Panc1 (cell line): Measurements from ENCODE around the gene EML6. TPM values are rescaled to one million over a fixed set of nuclear protein-coding genes. Genes with fewer than 3 reads are reported as not detected.

Source experiments
- ATAC-seq: fragments of 200-7000 bp; cut with Tn5 transposase; 2 replicates; pipeline ENCODE4 v1.9.1; 2020; ENCODE audit warnings: mild to moderate bottlenecking, moderate library complexity
- Bru-seq: library from RNA; stranded (reverse); fragments of 400-500 nt; gene quantifications from one replicate; lab custom pipeline; 2021; lab: Mats Ljungman, UMichigan
- BruChase-seq, 2 experiments: library from RNA; stranded (reverse); fragments of 400-500 nt; gene quantifications; one replicate each; lab custom pipeline; 2021; lab: Mats Ljungman, UMichigan
- BruUV-seq: library from RNA; stranded (reverse); fragments of 400-500 nt; replicated peaks from 2 replicates; lab custom pipeline; 2021; lab: Mats Ljungman, UMichigan
- CTCF ChIA-PET: fragments of 300-600 bp; sonication (Branson Sonifier 250); formaldehyde crosslinking; loops from one replicate; lab custom pipeline; 2022; ENCODE audit warnings: antibody characterized with exemption; lab: Charles Lee
- POLR2A ChIA-PET: fragments of 300-600 bp; sonication (Branson Sonifier 250); formaldehyde crosslinking; loops from one replicate; lab custom pipeline; 2022; ENCODE audit warnings: antibody characterized with exemption; lab: Charles Lee
- DNase-seq: peaks from one replicate; pipeline ENCODE4 v3.0.0-alpha.2; 2010; ENCODE audit warnings: low read depth, low spot score
- H3K27ac ChIP-seq: 2 replicates; pipeline ENCODE4 v1.5.1; 2011; ENCODE audit warnings: mild to moderate bottlenecking, low read length, inconsistent platforms
- H3K27me3 ChIP-seq: fragments of 200-500 bp; sonication (Bioruptor generic); 2 replicates; pipeline ENCODE4 v1.6.0; 2014; ENCODE audit warnings: low read length, inconsistent platforms; ENCODE audit not compliant: control insufficient read depth, insufficient read depth
- H3K36me3 ChIP-seq: fragments of 200-500 bp; sonication (Bioruptor generic); 2 replicates; pipeline ENCODE4 v1.5.1; 2014; ENCODE audit warnings: inconsistent platforms, mild to moderate bottlenecking, low read length, moderate library complexity; ENCODE audit not compliant: control insufficient read depth, insufficient read depth
- H3K4me1 ChIP-seq: 2 replicates; pipeline ENCODE4 v1.5.1; 2011; ENCODE audit warnings: inconsistent platforms, mild to moderate bottlenecking, low read length, moderate library complexity; ENCODE audit not compliant: control insufficient read depth, insufficient read depth
- H3K4me3 ChIP-seq, 2 experiments: 2 replicates each; pipeline ENCODE4 v1.5.1; 2011 to 2012; ENCODE audit warnings: low read depth in 2 of 2, low read length in 2 of 2, mild to moderate bottlenecking in 2 of 2, inconsistent platforms in 1 of 2, moderate library complexity in 1 of 2
- H3K9me3 ChIP-seq: fragments of 200-500 bp; sonication (Bioruptor generic); 2 replicates; pipeline ENCODE4 v1.5.1; 2014; ENCODE audit warnings: low read depth, mild to moderate bottlenecking, inconsistent platforms, low read length, moderate library complexity; ENCODE audit not compliant: control insufficient read depth, insufficient read depth
- CTCF ChIP-seq: fragments of 450-650 bp; IDR thresholded peaks from 2 replicates; pipeline ENCODE4 v1.5.1; 2017; ENCODE audit warnings: mild to moderate bottlenecking
- POLR2AphosphoS5 ChIP-seq: IDR thresholded peaks from 2 replicates; pipeline ENCODE4 v1.6.1; 2012; ENCODE audit warnings: mild to moderate bottlenecking, low read depth, low read length, moderate library complexity
- REST ChIP-seq, 2 experiments: IDR thresholded peaks; 2 replicates each; pipeline ENCODE4 v1.6.1; 2011 to 2012; ENCODE audit warnings: low read depth in 2 of 2, control low read depth in 1 of 2, low read length in 1 of 2, mild to moderate bottlenecking in 1 of 2, moderate library complexity in 1 of 2; ENCODE audit not compliant: insufficient read depth in 1 of 2
- SIN3A ChIP-seq: IDR thresholded peaks from 2 replicates; pipeline ENCODE4 v1.6.1; 2012; ENCODE audit warnings: low read depth, mild to moderate bottlenecking, low read length, moderate library complexity, borderline replicate concordance; ENCODE audit not compliant: insufficient read depth
- TCF7L2 ChIP-seq: IDR thresholded peaks from 2 replicates; pipeline ENCODE4 v1.6.1; 2011; ENCODE audit warnings: mild to moderate bottlenecking, low read depth, low read length, inconsistent platforms
- in situ Hi-C: cut with HindIII; loops from 2 replicates; pipeline ENCODE4 v1.10.0; 2016; ENCODE audit warnings: low sequenced_read_pairs, low pct_unique_long_range_greater_than_20kb
- intact Hi-C: fragments of 100-400 bp; cut with micrococcal nuclease; formaldehyde crosslinking; loops from one replicate; pipeline ENCODE4 v1.10.0; 2022; ENCODE audit not compliant: unreplicated experiment
- long read RNA-seq: library from polyadenylated mRNA; unstranded; transcript quantifications from one replicate; pipeline ENCODE4 v2.0.0, GENCODE V29; 2021; ENCODE audit not compliant: unreplicated experiment
- polyA plus RNA-seq: library from polyadenylated mRNA; unstranded; fragments of >200 nt; gene quantifications from one replicate; pipeline ENCODE4 v1.2.1, GENCODE V29; 2012; ENCODE audit warnings: missing spikeins; ENCODE audit not compliant: insufficient read length
- total RNA-seq: library from RNA; stranded (reverse); gene quantifications from one replicate; pipeline ENCODE4 v1.2.1, GENCODE V29; 2021; ENCODE audit not compliant: unreplicated experiment

Gene EML6
- 6.3 TPM for total RNA-seq
- 6.5 TPM for polyA plus RNA-seq
- percentile 48 among the genes with signal in this experiment for Bru-seq, nascent RNA
- BruChase-seq, experiment 1, labeled RNA remaining after a 2-hour chase: percentile 56 among the genes with signal in this experiment
- BruChase-seq, experiment 2, labeled RNA remaining after a 6-hour chase: percentile 51 among the genes with signal in this experiment
- long read RNA-seq, partial matches to known transcripts: 4 of 12 reads
- long read RNA-seq, other reads (novel, unspliced or antisense): 8 of 12 reads

- ATAC-seq (peak; percentile 99), DNase-seq (peak; percentile 95)
- Histone ChIP-seq H3K4me3 (peak within 1 kb of the TSS; percentile 85 to 90), H3K27ac (peak within 1 kb of the TSS; percentile 92), H3K36me3 (no peaks in the 10 kb centered on the region), H3K4me1 (peaks cover 11% of the 10 kb centered on the region), H3K9me3 (no peaks in the 10 kb centered on the region), H3K27me3 (peaks cover 4% of the 10 kb centered on the region; the same call in 1 of the 2 replicates)
- in situ Hi-C loops: no loop called here
- ChIA-PET CTCF (interaction anchor here (0.6 kb wide), 2 partner anchors 313 to 616 kb away, joined by 3 to 4 read pairs; no protein-coding TSS in a partner anchor), POLR2A (interaction anchor here (0.6 kb wide), 1 partner anchor 234 kb away, joined by 3 read pairs; no protein-coding TSS in a partner anchor)
- no TSS peak for BruUV-seq
- TF ChIP-seq POLR2AphosphoS5 (peak; percentile 84), REST (IDR thresholded peaks at IDR 0.05; ENCODE audit: insufficient read depth in 1 of 2, low read depth in 2 of 2, low read length in 1 of 2) (no peak), CTCF (peak; percentile 51), SIN3A (0 out of 2 replicates have a peak, but pooled peaks have one; percentile 17)
- intact Hi-C loops: loop anchor here (10.0 kb wide), 1 partner anchor 451 kb away; no protein-coding TSS in a partner anchor
These were observed at the start of gene EML6 for GRCh38 chr2:54723131-54723995. TSS of gene EML6 (plus strand) at chr2:54723662. CDS start at chr2:54725062, 1,400 bp downstream.

GRCh38 chr2:54675281-54675680 is 48.2 kb upstream of the EML6 start:
- intact Hi-C loops: no loop called here

More at GRCh38 chr2:54675281-54675680, 48.2 kb upstream of the EML6 start:
- no peaks in the 10 kb centered on the region for H3K4me1 ChIP-seq
- H3K4me3 ChIP-seq: no peak overlapping the region
- TF ChIP-seq SIN3A (no peak), REST (IDR thresholded peaks at IDR 0.05; ENCODE audit: insufficient read depth in 1 of 2, low read depth in 2 of 2, low read length in 1 of 2) (no peak), TCF7L2 (no peak)
- H3K27ac ChIP-seq: no peak overlapping the region
- in situ Hi-C loops: no loop called here
- no peaks in the 10 kb centered on the region for H3K36me3 ChIP-seq
- POLR2A ChIA-PET: no interaction called here
- DNase-seq (no peak), ATAC-seq (no peak)
- no peaks in the 10 kb centered on the region for H3K27me3 ChIP-seq
- H3K9me3 ChIP-seq: no peaks in the 10 kb centered on the region
- BruUV-seq: no TSS peak
- CTCF ChIA-PET: no interaction called here
